Fibroblast of the conjunctiva (primary cell): ENCODE measurements around the gene PCNA.

Source experiments
- DNase-seq: peaks from one replicate; pipeline ENCODE4 v3.0.0-alpha.2; 2010; ENCODE audit warnings: low read depth

The PCNA gene

GRCh38 chr20:5119435-5120184 is at the start of gene PCNA:
PCNA (minus strand) TSS chr20:5119958; CDS start chr20:5119798, 160 bp downstream.
- peak; percentile 92 for DNase-seq

GRCh38 chr20:5168651-5169396 is 49.1 kb upstream of the PCNA start:
- DNase-seq = no peak

- DNase-seq = no peak
Observed at GRCh38 chr20:5164645-5165625, 45.2 kb upstream of the PCNA start.

GRCh38 chr20:5161536-5162164 is 41.9 kb upstream of the PCNA start:
- no peak for DNase-seq

GRCh38 chr20:5160882-5161281 is 41.1 kb upstream of the PCNA start:
- no peak for DNase-seq

- DNase-seq = no peak
Observed at GRCh38 chr20:5159928-5160327, 40.2 kb upstream of the PCNA start.

GRCh38 chr20:5156675-5157448 is 37.1 kb upstream of the PCNA start:
- DNase-seq = no peak

- DNase-seq = no peak
Observed at GRCh38 chr20:5155404-5155803, 35.6 kb upstream of the PCNA start.

- DNase-seq = no peak
Observed at GRCh38 chr20:5154543-5154925, 34.8 kb upstream of the PCNA start.

GRCh38 chr20:5153612-5154542 is 34.1 kb upstream of the PCNA start:
- no peak for DNase-seq

- DNase-seq = no peak
Observed at GRCh38 chr20:5153152-5153467, 33.4 kb upstream of the PCNA start.

- DNase-seq = no peak
Observed at GRCh38 chr20:5150226-5151076, 30.7 kb upstream of the PCNA start.

GRCh38 chr20:5149892-5150225 is 30.1 kb upstream of the PCNA start:
- no peak for DNase-seq

GRCh38 chr20:5148581-5148980 is 28.8 kb upstream of the PCNA start:
- DNase-seq = no peak

GRCh38 chr20:5146871-5147592 is 27.3 kb upstream of the PCNA start:
- no peak for DNase-seq

GRCh38 chr20:5146099-5146668 is 26.4 kb upstream of the PCNA start:
- DNase-seq = no peak

GRCh38 chr20:5145365-5146098 is 25.8 kb upstream of the PCNA start:
- no peak for DNase-seq

GRCh38 chr20:5143851-5144250 is 24.1 kb upstream of the PCNA start:
- no peak for DNase-seq
